Activated T-helper 1 cell treated with Interleukin-2 at 50 U/mL for 16 hours (primary cell): ENCODE measurements around the gene CCDC167.
A peak's percentile ranks its signal among the peaks of the same experiment; 100 is the strongest.

ENCODE experiments used
- DNase-seq: peaks from one replicate; pipeline ENCODE4 v3.0.0-alpha.2; 2020; ENCODE audit warnings: low read depth

The CCDC167 gene

DNA sequence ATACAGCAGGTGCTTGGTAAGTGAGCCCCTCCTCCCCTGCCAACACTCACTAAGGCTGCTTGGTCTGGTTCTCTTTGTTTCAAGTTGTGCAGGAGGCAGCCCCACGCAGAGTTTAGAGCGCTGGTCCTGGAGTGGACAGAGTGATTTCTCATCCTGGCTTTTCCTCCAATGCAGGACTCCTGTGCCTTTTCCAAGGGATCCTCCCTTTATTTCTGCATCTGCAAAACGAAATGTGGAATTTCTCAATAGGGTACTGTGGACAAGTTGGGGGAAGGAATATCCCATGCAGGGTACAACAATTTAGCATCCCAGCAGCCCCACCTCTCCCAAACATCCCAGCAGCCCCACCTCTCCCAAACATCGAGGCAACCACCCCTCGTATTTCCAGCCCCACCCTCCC lies 30.6 kb upstream of the CCDC167 start:
- DNase-seq, result no peak

DNA sequence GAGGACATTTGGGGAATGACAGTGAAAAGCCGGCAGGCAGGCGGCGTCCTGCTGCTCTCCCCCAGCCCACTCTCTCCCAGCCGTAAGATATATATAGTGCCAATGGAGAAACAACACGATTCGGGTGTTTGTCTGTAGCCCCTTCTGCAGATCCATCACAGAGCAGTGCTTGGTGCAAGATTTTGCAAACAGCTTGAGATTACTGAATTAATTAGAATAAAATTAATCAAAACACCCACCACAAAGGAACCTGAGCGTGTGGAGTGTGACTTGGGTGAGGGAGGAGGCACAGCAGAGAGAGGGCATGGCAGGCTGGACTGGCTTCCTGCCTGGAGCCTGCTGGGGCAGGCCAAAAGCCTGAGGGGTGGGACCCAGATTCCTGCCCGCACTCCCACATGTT lies 28.8 kb upstream of the CCDC167 start:
- DNase-seq, result no peak

DNA sequence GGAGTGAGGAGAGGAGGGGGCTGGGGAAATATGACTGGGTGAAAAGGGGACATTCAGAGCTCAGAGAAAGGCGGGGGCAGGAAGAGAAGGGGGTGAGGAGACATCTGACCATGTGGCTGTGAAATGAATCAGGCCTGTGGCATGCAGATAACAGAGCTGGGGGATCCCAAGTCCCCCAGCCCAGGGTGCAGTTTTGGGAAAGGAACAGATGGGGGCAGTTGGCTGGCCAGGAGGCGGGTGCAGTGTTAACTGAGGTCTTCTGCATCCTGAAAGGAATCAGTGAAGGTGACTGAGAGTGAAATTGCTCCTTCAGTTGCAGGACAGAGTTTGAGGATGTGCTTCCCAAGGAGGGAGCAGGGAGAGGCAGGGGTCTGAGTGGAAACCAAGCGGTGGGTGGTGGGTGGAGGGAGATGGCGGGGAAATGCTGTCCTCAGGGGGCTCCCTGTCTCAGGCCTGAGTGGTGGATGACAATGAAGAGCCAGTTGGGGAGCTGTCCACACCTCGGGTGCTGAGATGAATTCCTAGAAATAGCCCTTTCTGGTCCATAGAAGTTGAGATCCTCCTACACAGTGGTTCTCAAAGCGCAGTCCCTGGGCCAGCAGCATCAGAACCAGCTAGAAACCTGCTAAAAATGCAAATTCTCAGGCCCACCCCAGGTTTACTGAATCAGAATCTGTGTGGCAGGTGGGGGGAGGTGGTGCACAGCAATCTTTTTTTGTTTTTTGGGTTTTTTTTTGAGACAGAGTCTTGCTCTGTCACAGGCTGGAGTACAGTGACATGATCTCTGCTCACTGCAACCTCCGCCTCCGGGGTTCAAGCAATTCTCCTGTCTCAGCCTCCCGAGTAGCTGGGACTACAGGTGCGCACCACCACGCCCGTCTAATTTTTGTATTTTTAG lies 26.0 kb upstream of the CCDC167 start:
- DNase-seq, result no peak

DNA sequence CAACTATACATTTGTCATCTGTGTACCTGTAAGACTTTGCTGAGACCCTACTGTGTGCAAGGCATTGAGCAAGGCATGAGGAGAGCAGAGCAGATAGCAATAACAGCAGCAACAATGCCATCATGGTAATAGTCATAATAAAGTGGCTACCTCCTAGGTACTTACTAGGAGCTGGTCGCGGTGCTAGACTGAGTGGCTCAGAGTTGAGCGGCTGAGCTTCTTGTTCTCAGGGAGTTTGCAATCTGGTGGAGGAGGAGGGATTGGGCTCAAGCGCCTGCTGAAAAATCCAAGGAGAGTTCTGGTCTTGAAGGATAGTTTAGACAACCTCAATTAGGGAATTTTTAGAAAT lies 25.3 kb upstream of the CCDC167 start:
- DNase-seq, result no peak

DNA sequence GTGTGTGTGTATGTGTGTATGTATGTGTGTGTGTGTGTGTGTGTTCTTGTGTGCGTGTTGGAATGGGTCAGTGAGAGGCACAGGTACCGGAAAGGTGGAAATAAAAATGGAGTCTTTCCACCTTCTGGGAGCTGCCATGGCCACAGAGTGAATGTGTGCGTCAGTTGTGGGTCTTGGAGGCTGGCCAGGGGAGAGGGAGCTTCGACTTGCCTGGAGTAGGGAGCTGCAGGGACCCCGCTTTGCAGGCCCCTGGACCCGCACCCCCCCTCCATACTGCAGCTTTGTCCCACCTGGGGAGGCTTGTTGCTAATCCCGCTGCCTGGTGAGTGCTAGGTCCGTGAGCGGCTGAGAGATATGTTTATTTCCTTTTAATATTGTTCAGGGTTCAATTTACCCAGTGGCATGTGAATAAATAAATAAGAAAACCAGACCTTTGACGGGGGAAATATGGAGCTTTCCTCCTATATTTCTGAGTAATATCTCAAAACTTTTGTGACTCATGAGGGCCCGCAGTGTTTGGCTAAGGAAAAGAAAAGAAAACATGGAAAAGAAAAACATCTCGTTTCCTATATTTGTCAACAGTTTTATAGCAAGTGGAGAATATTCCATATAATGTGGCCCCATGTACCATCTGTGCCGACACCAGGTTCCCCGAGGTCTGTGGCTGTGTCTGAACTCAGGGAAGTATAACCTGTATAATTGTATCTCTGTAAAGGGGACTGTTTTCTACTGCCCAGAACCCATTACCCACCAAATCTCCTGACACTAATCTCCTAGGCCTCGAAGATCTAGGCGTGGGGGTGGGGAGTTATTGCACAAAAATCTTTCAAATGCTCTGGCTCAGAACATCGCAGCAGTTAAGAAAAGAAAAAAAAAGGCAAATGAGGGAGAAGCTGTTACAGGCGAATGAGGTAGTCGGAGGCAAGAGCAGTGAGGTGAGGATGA lies 24.6 kb upstream of the CCDC167 start:
- no peak for DNase-seq

DNA sequence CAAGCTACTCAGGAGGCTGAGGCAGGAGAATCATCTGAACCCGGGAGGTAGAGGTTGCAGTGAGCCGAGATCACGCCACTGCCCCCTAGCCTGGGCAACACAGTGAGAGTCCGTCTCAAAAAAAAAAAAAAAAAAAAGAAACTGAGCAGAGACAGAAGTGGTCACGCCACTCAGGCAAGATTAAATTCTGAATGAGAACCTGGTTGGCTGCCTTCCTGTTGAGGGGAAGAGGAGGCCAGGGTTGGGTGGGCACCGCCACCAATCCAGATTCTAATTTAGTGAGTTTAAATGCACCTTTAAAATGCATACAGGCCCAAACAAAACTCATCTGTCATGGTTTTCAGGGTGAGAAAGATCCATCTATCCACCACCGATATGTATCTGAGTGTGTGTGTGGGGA lies 23.7 kb upstream of the CCDC167 start:
- DNase-seq, result no peak

DNA sequence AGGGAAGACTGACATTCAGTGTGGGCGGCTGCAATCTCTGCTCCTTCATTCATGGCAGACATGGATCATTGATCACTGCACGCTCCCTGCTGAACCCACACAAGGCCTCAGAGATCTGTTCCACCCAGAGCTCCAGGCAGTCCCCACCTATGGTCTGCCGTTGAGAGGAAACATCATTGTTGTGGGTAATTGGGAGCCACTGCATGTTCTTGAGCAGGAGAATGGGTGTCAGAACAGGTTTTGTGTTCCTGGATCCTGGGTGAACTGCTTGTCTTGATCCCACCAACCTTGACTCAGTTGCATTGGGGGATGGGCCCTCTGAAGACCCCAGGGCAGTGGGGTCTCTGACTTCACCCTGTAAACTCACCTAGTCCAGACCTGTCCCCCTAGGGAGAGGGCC lies 23.1 kb upstream of the CCDC167 start:
- DNase-seq, result no peak

DNA sequence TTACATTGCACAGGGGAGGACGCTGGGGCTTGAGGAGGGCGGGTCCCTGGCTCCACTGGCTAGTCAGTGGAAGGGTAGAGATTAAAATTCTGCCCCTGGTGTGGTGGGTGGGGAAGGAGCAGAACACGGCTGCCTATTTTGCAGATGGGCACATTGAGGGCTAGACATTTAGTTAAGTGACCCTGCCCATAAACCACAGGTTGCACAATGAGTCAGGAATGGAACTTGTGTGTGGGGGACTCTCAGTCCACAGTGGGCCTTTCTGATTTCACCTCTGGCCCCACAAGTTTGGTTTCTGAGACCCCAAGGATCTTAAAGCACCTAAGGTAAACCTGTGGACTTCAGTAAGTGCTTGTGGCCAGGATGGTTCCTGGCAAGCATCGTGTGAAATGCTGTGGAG lies 22.0 kb upstream of the CCDC167 start:
- DNase-seq, result no peak

DNA sequence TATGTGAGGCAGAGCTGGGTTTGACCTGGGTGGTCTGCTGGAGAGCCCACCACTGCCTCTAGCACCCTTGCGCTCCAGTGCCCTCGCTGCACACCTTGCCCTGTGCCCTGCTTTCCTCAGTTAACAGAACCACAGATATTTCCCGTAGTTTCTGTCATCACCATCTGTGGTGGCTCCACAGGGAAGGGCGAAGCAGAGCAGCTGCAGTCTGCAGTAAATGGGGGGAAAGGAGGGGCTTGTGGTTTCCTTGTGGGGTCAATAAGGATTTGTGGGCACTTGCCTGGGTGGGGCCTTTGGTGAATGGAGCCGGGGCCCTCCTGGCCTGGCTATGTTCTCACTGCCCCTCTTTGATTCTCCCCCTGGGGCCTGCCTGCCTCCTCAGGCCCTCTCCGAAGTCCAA lies 21.2 kb upstream of the CCDC167 start:
- no peak for DNase-seq

DNA sequence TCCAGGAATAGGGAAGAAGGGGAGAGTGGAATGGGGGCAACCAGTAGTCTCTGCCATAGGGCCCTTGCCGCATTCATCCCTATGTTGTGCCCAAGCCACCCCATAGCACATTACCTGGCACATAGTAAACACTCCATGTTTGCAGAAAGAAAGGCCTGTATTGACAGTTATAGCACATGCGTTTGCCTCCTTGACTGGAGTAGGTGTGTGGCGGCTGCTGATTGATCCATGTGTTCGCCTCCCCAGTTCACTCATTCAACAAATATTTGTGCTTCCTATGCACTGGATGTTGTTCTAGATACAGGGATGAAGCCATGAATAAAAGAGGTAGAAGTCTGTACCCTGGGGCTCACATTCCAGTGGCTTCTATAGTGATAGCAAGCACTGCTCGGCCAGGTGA lies 19.8 kb upstream of the CCDC167 start:
- no peak for DNase-seq

DNA sequence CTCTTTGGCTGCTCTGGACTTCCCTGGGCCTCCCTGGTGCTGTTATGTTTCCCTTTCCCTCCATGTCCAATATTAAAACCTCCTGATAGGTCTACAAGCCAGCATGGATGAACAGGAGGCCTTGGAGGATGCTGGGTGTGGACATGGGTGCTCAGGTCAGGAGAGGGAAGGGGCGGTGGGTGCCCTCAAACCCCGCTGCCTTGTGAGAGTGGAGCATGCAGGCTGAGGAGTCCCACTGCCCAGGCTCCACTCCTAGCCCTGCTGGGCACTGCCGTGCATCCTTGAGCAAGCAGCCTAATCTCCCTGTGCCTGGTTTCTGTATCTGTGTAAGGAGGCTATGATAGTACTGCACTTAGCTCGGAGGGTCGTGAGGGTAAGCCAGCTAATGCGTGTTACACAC lies 18.4 kb upstream of the CCDC167 start:
- DNase-seq, result no peak

DNA sequence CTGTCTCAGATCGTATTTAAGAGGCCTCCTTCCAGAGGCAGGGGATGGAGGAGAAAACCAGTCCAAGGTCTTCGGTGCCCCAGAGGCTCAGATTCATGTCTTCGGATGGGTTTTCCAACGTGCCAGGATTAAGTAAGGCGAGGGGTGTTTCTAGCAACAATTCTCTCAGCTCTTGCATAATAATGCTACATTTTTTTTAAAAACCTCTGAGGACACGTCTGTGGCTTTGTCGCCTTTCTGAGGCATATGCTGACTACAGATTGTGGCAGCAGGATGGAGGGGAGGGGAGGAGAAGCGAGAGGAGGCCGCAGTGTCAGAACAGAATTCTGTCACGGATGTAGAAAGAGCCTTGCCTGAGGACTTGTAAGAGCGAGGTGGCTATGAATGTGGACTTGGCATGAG lies 17.7 kb upstream of the CCDC167 start:
- DNase-seq, result peak; percentile 62

DNA sequence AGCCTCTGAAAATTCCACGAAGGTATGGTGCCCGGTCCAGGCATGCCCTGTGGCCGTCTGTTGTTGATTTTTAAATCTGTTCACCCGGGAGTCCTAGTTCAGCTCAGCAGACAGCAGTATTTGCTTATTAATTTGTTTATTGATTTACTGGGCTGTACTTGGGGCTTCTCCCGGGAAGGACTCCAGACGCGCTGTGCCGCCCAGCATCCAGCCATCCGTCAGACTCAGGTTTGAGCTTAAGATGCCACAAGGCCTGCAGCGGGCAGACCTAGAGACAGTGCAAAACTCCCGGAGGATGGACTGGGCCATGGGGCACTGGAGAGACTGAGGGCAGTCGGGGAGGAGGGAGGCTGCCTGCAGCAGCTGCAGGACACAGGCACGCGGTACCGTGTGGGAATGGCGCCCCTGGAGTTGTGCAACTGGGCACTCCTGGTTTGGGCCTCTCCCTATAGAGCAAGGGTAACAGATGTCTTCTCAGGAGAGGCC lies 17.3 kb upstream of the CCDC167 start:
- DNase-seq, result no peak

DNA sequence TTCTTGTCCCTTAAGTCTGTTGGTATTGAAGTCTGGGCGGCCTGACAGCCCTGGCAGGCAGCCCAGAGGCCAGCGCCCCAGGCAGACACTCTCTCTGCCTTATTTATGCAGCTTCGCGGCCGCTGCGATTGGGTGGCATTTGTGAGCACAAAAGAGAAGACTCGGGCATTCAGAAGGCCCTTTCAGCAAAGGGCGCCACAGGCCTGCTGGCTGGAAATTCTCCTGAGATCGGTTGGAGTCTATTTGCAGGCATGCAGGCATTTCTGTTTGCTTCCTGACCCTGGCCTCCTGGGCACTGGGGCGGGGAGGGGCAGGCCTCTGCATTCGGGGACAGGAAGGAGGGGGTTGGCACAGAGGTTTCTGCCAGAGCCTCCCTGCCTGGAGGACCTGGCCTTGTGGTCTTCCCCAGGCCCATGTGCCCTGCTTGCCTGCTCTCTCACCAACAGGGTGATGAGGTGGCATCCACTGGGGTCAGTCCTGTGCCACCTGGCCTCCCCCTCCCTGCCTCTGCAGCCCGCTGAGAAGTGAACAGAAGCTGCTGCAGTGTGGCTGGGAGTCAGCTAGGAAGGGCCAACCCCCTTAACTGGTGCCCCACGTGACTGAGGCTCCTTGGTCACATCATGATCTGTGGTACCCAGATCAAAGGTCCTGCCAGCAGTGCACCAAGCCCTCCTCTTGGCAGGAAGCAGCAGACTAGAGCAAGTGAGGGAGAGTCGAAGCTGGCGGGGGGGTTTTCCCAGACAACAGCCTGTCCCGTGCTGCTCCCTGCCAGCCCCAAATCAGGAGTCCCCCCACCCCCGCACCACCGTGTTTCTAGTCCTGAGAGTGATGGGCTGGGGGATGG lies 16.6 kb upstream of the CCDC167 start:
- peak; percentile 81 for DNase-seq

DNA sequence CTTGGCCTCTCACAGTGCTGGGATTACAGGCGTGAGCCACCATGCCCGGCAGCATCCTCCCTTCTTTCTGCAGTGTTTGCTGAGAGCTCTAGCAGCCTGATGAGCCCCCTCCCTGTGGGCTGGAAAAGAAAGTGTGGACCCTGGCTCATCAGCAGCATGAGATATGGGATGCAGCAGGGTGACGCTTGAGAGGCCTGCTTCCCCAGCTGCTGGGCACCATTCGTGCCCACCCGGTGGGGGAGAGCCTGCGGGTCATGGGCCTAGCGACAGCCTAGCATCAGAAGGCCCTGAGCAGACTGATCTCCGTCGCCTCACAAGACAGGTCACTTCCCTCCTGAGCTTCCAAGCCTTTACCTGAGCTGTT lies 16.0 kb upstream of the CCDC167 start:
- DNase-seq, result no peak

DNA sequence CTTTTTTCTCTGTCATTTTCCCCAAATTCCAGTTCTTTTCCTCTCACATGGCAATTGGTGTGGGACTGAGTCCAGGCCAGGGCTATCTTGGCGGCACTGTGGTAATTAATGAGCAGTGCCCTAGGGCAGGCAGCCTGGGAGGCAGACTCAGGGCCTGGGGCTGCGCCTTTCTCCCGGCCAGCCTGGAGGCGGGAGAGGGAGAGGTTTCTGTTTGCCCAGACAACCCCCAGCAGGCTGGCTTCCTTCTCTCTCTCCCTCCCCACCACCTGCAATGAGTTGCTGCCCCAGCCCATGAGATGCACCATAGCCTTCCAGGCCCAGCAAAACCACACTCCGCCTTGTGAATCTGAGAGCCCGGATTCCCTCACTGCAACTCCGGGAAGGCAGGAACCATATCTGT lies 15.1 kb upstream of the CCDC167 start:
- no peak for DNase-seq

DNA sequence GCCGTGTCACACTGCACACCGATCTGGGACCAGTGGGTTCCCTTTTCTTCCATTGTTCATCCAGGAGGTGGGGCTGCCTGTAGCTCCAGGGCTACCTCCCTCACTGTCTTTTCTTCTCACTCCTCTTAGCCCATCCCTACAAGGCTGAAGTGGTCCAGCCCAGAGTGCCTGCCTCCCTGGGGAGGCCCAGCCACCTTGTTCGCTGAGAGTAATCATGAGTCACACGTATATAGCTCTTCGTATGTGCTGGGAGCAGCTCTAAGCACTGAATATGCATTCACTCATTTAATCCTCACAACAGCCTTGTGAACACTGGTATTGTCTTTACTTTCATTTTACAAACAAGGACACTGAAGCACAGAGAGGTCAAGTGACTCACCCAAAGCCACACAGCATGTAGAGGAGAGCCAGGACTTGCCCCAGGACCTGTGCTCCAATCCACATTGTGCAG lies 14.7 kb upstream of the CCDC167 start:
- no peak for DNase-seq

DNA sequence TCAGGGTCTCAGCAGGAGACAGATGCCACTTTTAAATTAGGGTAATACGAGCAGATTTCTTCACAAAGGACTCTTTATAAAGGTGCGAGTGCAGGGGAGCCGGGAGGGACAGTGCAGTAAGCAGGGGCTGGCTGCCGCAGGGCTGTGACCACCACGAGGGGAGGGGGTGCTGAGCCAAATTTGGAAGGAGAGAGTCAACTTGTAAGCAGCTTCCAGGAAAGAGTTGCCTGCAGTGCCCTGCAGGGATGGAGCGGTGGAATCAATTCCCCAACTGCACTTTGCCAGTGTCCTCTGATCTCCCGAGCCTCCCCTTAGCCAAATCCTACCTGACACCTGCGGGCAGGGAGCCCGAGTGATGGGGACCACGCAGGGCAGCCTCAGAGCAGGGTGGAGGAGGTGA lies 13.9 kb upstream of the CCDC167 start:
- DNase-seq, result no peak

DNA sequence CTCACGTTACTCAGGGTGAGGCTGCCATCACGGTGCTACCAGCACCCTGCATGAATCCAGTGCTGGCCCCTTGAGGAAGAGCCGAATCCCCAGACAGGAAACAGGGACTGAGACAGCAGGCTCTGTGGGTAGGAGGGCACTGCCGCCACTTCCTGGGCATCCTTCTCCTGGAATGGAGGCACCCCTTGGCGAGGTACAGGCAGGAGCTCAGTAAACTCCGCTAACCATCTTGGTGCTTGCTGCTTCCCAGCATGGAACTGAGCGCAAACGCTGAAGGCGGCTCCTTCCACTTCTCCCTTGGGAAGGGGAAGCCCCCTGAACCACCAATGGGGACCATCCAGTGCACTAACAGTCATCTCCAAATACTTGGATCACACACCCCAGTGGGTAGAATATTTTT lies 13.5 kb upstream of the CCDC167 start:
- no peak for DNase-seq

DNA sequence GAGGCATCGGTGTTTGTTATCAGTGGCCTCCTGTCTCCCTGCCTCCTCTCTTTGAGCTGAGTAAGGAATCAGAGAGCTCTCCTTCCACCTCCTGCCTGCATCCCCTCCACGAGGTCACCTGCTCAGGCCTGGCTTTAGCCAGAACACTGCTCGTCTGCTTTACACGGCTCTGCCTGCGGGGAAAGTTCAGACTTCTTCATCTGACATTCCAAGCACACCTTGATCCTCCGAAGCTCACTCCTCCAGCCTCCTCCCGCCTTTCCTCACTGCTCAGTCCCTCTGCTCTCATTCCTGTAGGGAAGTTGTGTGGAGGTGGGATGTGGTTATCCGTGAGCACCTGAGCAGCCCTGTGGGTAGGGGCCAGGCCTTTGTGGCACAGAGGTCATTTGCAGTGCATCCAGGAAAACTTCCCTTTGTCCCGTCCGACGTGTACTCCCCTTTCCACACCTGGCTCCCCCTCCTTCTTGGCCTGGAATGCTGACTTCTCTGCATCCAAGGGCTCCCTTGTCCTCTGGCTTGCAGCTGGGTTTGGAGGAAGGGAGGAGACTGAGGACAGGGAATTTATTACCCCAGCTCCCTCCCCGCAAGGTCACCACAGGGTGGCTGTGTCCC lies 12.8 kb upstream of the CCDC167 start:
- DNase-seq, result no peak

DNA sequence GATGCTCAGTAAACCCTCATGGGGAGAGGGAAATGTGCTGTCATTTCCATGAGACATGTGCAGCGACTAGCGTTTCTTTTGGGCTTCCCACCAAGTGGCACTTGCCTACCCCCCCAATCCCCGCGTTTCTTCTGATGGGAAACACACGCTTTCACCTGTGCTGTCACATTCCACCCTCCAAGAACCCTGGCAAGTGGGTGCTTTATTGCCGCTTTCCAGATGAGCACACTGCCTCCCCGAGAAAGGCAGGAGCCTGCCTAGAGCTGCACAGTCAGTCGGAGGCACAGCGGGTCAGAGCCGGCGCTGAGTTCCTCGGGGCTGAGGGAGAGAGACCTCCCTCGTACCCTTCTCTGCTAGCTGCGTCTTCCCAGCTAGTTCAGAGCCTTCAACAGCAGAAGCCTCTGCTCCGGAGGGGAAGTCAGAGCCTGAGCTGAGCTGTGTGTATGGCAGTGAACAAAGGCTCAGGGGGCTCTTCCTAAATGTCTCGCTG lies 12.3 kb upstream of the CCDC167 start:
- no peak for DNase-seq

DNA sequence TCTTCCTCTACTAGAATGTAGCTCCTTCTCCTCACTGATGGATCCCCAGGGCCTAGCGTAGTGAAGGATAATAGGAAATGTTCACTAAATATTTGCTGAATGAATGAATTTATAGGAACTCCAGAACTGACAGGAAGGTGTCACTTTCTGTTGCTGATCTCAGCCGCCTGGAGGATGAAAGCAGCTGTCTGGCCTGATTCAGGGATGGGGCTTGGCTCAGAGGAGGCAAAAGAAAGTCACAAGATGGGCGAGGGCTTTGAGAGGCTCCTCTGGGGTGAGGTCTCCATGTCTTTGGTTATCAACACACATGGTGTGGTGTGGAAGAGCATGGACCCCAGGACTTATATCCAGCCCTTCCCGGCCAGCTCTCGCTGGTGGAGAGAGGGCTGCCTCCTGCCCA lies 11.5 kb upstream of the CCDC167 start:
- DNase-seq, result no peak
